Measurements from ENCODE around the gene POLA2. TPM values are rescaled to one million over a fixed set of nuclear protein-coding genes. Genes with fewer than 3 reads are reported as not detected.

POLA2 gene
- total RNA-seq (2022; extraction: Qiagen RNA extraction), result 10.9 to 15.8 TPM (median 13.9 TPM) in 5 replicates

GRCh38 chr11:65261591-65262380 is at the start of gene POLA2:
Gene POLA2, plus strand, starts transcription at chr11:65261962. Its CDS starts 331 bp downstream, at chr11:65262293.

GRCh38 chr11:65314501-65315203 is 52.9 kb downstream of the POLA2 start, which contains the start of gene CDC42EP2:
Gene CDC42EP2, plus strand, starts transcription at chr11:65314866. Its CDS starts 6,033 bp downstream, at chr11:65320899.

Other genes starting within 250 kb of the POLA2 start
- gene ARL2, start 247.8 kb upstream of the POLA2 start, total RNA-seq (2022; extraction: Qiagen RNA extraction), result 175 to 188 TPM (median 183 TPM) in 5 replicates
- 19.9 to 24.2 TPM (median 23.1 TPM) in 5 replicates for gene SNX15, start 234.5 kb upstream of the POLA2 start, total RNA-seq (2022; extraction: Qiagen RNA extraction)
- 34.7 to 55.9 TPM (median 53.9 TPM) in 5 replicates for gene SAC3D1, start 220.8 kb upstream of the POLA2 start, total RNA-seq (2022; extraction: Qiagen RNA extraction)
- not detected in 5 replicates for gene NAALADL1, start 203.4 kb upstream of the POLA2 start, total RNA-seq (2022; extraction: Qiagen RNA extraction)
- gene CDCA5, start 177.9 kb upstream of the POLA2 start, total RNA-seq (2022; extraction: Qiagen RNA extraction), result 57.4 to 76.9 TPM (median 71.1 TPM) in 5 replicates
- gene ZFPL1, start 177.7 kb upstream of the POLA2 start, total RNA-seq (2022; extraction: Qiagen RNA extraction), result 31.8 to 34.2 TPM (median 32.7 TPM) in 5 replicates
- 50.7 to 52.5 TPM (median 51.8 TPM) in 5 replicates for gene VPS51, start 165.7 kb upstream of the POLA2 start, total RNA-seq (2022; extraction: Qiagen RNA extraction)
- 4.9 to 8.6 TPM (median 5.3 TPM) in 5 replicates for gene TM7SF2, start 150.1 kb upstream of the POLA2 start, total RNA-seq (2022; extraction: Qiagen RNA extraction)
- 13.6 to 22.7 TPM (median 21.9 TPM) in 5 replicates for gene ZNHIT2, start 144.3 kb upstream of the POLA2 start, total RNA-seq (2022; extraction: Qiagen RNA extraction)
- gene FAU, start 139.8 kb upstream of the POLA2 start, total RNA-seq (2022; extraction: Qiagen RNA extraction), result 820 to 1,063 TPM (median 1,025 TPM) in 5 replicates
- 68.5 to 73.4 TPM (median 70.9 TPM) in 5 replicates for gene MRPL49, start 139.6 kb upstream of the POLA2 start, total RNA-seq (2022; extraction: Qiagen RNA extraction)
- 27.8 to 40.9 TPM (median 37.6 TPM) in 5 replicates for gene SYVN1, start 127.4 kb upstream of the POLA2 start, total RNA-seq (2022; extraction: Qiagen RNA extraction)
- gene SPDYC, start 91.7 kb upstream of the POLA2 start, total RNA-seq (2022; extraction: Qiagen RNA extraction), result not detected in 5 replicates
- gene CAPN1, start 80.0 kb upstream of the POLA2 start, total RNA-seq (2022; extraction: Qiagen RNA extraction), result 90.3 to 122 TPM (median 113 TPM) in 5 replicates
- gene CDC42EP2, start 52.9 kb downstream of the POLA2 start, total RNA-seq (2022; extraction: Qiagen RNA extraction), result 14.6 to 19.3 TPM (median 17.1 TPM) in 5 replicates
- 38.9 to 43.3 TPM (median 39.7 TPM) in 5 replicates for gene DPF2, start 71.9 kb downstream of the POLA2 start, total RNA-seq (2022; extraction: Qiagen RNA extraction)
- 0.42 to 0.92 TPM (median 0.82 TPM) in 5 replicates for gene TIGD3, start 92.8 kb downstream of the POLA2 start, total RNA-seq (2022; extraction: Qiagen RNA extraction)
- 10.3 to 15.7 TPM (median 13.4 TPM) in 5 replicates for gene SLC25A45, start 120.7 kb downstream of the POLA2 start, total RNA-seq (2022; extraction: Qiagen RNA extraction)
- gene FRMD8, start 124.7 kb downstream of the POLA2 start, total RNA-seq (2022; extraction: Qiagen RNA extraction), result 36.8 to 59.7 TPM (median 56.3 TPM) in 5 replicates
- 138 to 274 TPM (median 186 TPM) in 5 replicates for gene NEAT1, start 160.8 kb downstream of the POLA2 start, total RNA-seq (2022; extraction: Qiagen RNA extraction)
- gene MALAT1, start 237.1 kb downstream of the POLA2 start, total RNA-seq (2022; extraction: Qiagen RNA extraction), result 64.1 to 116 TPM (median 72.7 TPM) in 5 replicates